ENCODE measurements around the gene PTOV1. TPM values are rescaled to one million over a fixed set of nuclear protein-coding genes. Genes with fewer than 3 reads are reported as not detected.

Gene PTOV1
- total and polyA plus RNA-seq, 2 of the 13 experiments (the other 11 are each of a cell fraction or from before 2014, with no cell fraction given), result 63.5 to 68.5 TPM

DNA sequence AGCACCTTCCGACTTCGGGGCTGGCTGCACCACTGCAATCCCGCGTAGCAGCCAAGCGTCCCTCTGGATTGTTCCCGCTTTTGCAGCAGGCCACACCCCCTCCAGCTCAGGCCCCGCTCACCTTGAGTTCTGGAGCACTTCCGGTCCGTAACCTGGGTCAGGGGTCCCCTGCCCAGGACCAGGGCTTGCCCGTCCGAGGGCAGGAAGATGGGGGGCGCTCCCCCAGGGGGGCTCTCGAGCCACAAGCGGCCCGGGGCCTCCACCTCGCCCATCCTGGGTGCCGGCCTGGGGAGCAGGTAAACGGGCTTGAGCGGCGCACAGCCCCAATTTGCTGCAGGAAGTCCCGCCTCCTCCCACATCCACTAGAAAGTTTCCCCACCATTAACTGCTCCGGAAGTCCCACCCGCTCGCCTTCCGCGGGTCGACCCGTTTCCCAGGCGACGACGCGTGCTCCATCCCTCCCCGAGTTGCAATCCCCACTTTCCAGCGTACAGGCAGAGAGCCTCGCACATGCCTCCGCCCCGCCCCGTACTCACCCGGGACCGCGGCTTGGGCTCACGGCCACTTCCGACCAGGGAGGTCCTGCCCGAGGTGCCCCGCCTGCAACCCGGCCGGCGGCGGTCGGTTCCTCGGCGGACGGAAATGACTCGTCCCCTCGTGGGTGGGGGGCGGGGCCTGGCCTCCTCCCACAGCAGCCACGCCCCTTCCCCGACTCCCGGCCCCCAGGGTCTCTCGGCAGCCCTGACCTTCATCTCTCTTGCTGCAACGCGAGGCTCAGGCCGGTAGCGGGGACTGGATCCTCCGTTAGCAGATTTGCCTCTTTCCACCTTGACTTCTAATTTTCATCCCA, 16.2 kb downstream of the PTOV1 start, which contains the start of gene PNKP (continued):
- TF ChIP-seq, protein P1, sequence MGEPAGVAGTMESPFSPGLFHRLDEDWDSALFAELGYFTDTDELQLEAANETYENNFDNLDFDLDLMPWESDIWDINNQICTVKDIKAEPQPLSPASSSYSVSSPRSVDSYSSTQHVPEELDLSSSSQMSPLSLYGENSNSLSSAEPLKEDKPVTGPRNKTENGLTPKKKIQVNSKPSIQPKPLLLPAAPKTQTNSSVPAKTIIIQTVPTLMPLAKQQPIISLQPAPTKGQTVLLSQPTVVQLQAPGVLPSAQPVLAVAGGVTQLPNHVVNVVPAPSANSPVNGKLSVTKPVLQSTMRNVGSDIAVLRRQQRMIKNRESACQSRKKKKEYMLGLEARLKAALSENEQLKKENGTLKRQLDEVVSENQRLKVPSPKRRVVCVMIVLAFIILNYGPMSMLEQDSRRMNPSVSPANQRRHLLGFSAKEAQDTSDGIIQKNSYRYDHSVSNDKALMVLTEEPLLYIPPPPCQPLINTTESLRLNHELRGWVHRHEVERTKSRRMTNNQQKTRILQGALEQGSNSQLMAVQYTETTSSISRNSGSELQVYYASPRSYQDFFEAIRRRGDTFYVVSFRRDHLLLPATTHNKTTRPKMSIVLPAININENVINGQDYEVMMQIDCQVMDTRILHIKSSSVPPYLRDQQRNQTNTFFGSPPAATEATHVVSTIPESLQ (CRISPR knock-in tag; conservative IDR thresholded peaks at IDR 0.05), result no peak
- TF ChIP-seq HIC2 (CRISPR knock-in tag; IDR thresholded peaks at IDR 0.05; ENCODE audit: low read depth) (peak; percentile 71), ZNF333 (CRISPR knock-in tag; IDR thresholded peaks at IDR 0.05; ENCODE audit: borderline replicate concordance) (peak; percentile 74; the same call in 1 of the 2 replicates), ZFP36 (IDR thresholded peaks at IDR 0.05; ENCODE audit: borderline replicate concordance, low read depth, low read length, partially characterized antibody) (no peak), ARID2 (CRISPR knock-in tag; IDR thresholded peaks at IDR 0.05; ENCODE audit: borderline replicate concordance) (no peak), ZNF207 (IDR thresholded peaks at IDR 0.05; ENCODE audit: borderline replicate concordance) (no peak), ZBTB20 (CRISPR knock-in tag; IDR thresholded peaks at IDR 0.05; ENCODE audit: borderline replicate concordance, low read depth) (no peak), ZNF136 (CRISPR knock-in tag; IDR thresholded peaks at IDR 0.05; ENCODE audit: low read depth) (no peak), ZNF800 (CRISPR knock-in tag; IDR thresholded peaks at IDR 0.05) (peak; percentile 72; the same call in 1 of the 2 replicates), ZFX (CRISPR knock-in tag; IDR thresholded peaks at IDR 0.05; ENCODE audit: low read depth) (peak; percentile 84), ZNF747 (CRISPR knock-in tag; IDR thresholded peaks at IDR 0.05; ENCODE audit: borderline replicate concordance) (peak; percentile 85), MIER2 (CRISPR knock-in tag; IDR thresholded peaks at IDR 0.05) (no peak), GPN1 (CRISPR knock-in tag; IDR thresholded peaks at IDR 0.05; ENCODE audit: borderline replicate concordance) (no peak)
- TF ChIP-seq, protein P2, sequence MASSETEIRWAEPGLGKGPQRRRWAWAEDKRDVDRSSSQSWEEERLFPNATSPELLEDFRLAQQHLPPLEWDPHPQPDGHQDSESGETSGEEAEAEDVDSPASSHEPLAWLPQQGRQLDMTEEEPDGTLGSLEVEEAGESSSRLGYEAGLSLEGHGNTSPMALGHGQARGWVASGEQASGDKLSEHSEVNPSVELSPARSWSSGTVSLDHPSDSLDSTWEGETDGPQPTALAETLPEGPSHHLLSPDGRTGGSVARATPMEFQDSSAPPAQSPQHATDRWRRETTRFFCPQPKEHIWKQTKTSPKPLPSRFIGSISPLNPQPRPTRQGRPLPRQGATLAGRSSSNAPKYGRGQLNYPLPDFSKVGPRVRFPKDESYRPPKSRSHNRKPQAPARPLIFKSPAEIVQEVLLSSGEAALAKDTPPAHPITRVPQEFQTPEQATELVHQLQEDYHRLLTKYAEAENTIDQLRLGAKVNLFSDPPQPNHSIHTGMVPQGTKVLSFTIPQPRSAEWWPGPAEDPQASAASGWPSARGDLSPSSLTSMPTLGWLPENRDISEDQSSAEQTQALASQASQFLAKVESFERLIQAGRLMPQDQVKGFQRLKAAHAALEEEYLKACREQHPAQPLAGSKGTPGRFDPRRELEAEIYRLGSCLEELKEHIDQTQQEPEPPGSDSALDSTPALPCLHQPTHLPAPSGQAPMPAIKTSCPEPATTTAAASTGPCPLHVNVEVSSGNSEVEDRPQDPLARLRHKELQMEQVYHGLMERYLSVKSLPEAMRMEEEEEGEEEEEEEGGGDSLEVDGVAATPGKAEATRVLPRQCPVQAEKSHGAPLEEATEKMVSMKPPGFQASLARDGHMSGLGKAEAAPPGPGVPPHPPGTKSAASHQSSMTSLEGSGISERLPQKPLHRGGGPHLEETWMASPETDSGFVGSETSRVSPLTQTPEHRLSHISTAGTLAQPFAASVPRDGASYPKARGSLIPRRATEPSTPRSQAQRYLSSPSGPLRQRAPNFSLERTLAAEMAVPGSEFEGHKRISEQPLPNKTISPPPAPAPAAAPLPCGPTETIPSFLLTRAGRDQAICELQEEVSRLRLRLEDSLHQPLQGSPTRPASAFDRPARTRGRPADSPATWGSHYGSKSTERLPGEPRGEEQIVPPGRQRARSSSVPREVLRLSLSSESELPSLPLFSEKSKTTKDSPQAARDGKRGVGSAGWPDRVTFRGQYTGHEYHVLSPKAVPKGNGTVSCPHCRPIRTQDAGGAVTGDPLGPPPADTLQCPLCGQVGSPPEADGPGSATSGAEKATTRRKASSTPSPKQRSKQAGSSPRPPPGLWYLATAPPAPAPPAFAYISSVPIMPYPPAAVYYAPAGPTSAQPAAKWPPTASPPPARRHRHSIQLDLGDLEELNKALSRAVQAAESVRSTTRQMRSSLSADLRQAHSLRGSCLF (CRISPR knock-in tag; IDR thresholded peaks at IDR 0.05; ENCODE audit: borderline replicate concordance), result no peak
- TF ChIP-seq, protein P3, sequence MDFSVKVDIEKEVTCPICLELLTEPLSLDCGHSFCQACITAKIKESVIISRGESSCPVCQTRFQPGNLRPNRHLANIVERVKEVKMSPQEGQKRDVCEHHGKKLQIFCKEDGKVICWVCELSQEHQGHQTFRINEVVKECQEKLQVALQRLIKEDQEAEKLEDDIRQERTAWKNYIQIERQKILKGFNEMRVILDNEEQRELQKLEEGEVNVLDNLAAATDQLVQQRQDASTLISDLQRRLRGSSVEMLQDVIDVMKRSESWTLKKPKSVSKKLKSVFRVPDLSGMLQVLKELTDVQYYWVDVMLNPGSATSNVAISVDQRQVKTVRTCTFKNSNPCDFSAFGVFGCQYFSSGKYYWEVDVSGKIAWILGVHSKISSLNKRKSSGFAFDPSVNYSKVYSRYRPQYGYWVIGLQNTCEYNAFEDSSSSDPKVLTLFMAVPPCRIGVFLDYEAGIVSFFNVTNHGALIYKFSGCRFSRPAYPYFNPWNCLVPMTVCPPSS (IDR thresholded peaks at IDR 0.05), result no peak

All from HepG2 (cell line).